Measurements from ENCODE around the gene IFI44. TPM values are rescaled to one million over a fixed set of nuclear protein-coding genes. Genes with fewer than 3 reads are reported as not detected.

Gene IFI44
- total and polyA plus RNA-seq, 4 donors, result 5.9 to 17.9 (median 9.7) TPM

DNA sequence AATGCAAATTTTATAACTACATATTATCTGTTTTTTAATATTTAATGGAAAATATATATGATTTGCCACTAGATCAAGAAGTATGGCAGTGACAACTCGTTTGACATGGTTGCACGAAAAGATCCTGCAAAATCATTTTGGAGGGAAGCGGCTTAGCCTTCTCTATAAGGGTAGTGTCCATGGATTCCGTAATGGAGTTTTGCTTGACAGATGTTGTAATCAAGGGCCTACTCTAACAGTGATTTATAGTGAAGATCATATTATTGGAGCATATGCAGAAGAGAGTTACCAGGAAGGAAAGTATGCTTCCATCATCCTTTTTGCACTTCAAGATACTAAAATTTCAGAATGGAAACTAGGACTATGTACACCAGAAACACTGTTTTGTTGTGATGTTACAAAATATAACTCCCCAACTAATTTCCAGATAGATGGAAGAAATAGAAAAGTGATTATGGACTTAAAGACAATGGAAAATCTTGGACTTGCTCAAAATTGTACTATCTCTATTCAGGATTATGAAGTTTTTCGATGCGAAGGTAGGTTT lies 556 bp downstream of the IFI44 start:
- TF ChIP-seq JUND (IDR thresholded peaks at IDR 0.05) (no peak), ZBTB33 (IDR thresholded peaks at IDR 0.05) (no peak), GABPA (IDR thresholded peaks at IDR 0.05 in 1 of 2, conservative IDR thresholded peaks at IDR 0.05 in 1 of 2) (no peak), FOXA2 (IDR thresholded peaks at IDR 0.05) (no peak), YY1 (IDR thresholded peaks at IDR 0.05) (peak; percentile 21), SP1 (IDR thresholded peaks at IDR 0.05) (no peak), EGR1 (IDR thresholded peaks at IDR 0.05; ENCODE audit: low read depth in 2 of 2) (no peak)
- TF ChIP-seq, protein P1, sequence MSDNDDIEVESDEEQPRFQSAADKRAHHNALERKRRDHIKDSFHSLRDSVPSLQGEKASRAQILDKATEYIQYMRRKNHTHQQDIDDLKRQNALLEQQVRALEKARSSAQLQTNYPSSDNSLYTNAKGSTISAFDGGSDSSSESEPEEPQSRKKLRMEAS (IDR thresholded peaks at IDR 0.05), result no peak
- TF ChIP-seq, protein P2, sequence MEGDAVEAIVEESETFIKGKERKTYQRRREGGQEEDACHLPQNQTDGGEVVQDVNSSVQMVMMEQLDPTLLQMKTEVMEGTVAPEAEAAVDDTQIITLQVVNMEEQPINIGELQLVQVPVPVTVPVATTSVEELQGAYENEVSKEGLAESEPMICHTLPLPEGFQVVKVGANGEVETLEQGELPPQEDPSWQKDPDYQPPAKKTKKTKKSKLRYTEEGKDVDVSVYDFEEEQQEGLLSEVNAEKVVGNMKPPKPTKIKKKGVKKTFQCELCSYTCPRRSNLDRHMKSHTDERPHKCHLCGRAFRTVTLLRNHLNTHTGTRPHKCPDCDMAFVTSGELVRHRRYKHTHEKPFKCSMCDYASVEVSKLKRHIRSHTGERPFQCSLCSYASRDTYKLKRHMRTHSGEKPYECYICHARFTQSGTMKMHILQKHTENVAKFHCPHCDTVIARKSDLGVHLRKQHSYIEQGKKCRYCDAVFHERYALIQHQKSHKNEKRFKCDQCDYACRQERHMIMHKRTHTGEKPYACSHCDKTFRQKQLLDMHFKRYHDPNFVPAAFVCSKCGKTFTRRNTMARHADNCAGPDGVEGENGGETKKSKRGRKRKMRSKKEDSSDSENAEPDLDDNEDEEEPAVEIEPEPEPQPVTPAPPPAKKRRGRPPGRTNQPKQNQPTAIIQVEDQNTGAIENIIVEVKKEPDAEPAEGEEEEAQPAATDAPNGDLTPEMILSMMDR (IDR thresholded peaks at IDR 0.05; ENCODE audit: low read depth, low read length, missing input control), result no peak
- no peaks in the 10 kb centered on the region for H3K9me3 ChIP-seq (ENCODE audit: control insufficient read depth in 4 of 4, low read length in 3 of 4)
- no peaks in the 10 kb centered on the region for H3K27me3 ChIP-seq (ENCODE audit: control insufficient read depth in 4 of 4, insufficient read depth in 4 of 4, low read length in 3 of 4)
- no peak for DNase-seq (ENCODE audit: low spot score)
- H3K4me3 ChIP-seq (ENCODE audit: low read depth in 1 of 3, low read length in 3 of 3), result peak overlapping the region; percentile 42 to 76 (median 63)
- peak overlapping the region; percentile 86 to 93 for H3K9ac ChIP-seq (ENCODE audit: low read depth in 1 of 2, low read length in 2 of 2)
- H3K36me3 ChIP-seq (ENCODE audit: control insufficient read depth in 4 of 4, insufficient read depth in 3 of 4, low read depth in 1 of 4, low read length in 3 of 4), result peaks cover 0 to 4% (median under 1%) of the 10 kb centered on the region in 4 donors
- no peak overlapping the region for H3K27ac ChIP-seq (ENCODE audit: low read depth in 1 of 2, low read length in 2 of 2)
- peaks cover 0 to 11% (median 4%) of the 10 kb centered on the region in 4 donors for H3K4me1 ChIP-seq (ENCODE audit: control insufficient read depth in 4 of 4, insufficient read depth in 4 of 4, low read length in 3 of 4)
- 57% methylated on average over 6 of the region's 6 CpGs for WGBS

DNA sequence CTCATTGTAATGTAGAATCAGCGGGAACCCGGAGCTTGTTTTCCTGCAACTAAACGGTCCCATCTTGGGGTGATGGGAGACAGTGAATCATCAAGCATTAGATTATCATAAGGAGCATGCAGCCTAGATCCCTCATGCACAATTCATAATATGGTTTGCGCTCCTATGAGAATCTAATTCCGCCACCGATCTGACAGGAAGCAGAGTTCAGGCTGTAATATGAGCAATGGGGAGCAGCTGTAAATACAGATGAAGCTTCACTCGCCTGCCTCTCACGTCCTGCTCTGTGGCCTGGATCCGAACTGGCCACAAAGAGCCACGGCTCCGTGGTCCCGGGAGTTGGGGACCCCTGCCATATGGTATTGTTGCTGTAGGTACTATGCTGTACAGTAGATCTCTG lies 1.6 kb downstream of the IFI44 start:
- H3K27ac ChIP-seq (ENCODE audit: low read depth in 1 of 2, low read length in 2 of 2), result peak overlapping the region; percentile 4 to 26
- TF ChIP-seq TAF1 (conservative IDR thresholded peaks at IDR 0.05), result no peak
- no peak for TF ChIP-seq EGR1 (IDR thresholded peaks at IDR 0.05; ENCODE audit: low read depth in 2 of 2)
- TF ChIP-seq REST (IDR thresholded peaks at IDR 0.05), result no peak
- no peak for TF ChIP-seq HNF4G (IDR thresholded peaks at IDR 0.05)
- no peak for TF ChIP-seq NR2F2 (IDR thresholded peaks at IDR 0.05)
- TF ChIP-seq, protein P3, sequence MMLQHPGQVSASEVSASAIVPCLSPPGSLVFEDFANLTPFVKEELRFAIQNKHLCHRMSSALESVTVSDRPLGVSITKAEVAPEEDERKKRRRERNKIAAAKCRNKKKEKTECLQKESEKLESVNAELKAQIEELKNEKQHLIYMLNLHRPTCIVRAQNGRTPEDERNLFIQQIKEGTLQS (IDR thresholded peaks at IDR 0.05), result no peak
- TF ChIP-seq ZBTB33 (IDR thresholded peaks at IDR 0.05), result no peak
- TF ChIP-seq, protein P1 (IDR thresholded peaks at IDR 0.05), result no peak
- TF ChIP-seq RAD21 (IDR thresholded peaks at IDR 0.05), result no peak
- TF ChIP-seq SP1 (IDR thresholded peaks at IDR 0.05), result no peak
- TF ChIP-seq RXRA (IDR thresholded peaks at IDR 0.05), result no peak
- TF ChIP-seq GABPA (IDR thresholded peaks at IDR 0.05 in 1 of 2, conservative IDR thresholded peaks at IDR 0.05 in 1 of 2), result no peak
- TF ChIP-seq, protein P2 (IDR thresholded peaks at IDR 0.05; ENCODE audit: low read depth, low read length, missing input control), result no peak
- no peak for TF ChIP-seq FOXA1 (IDR thresholded peaks at IDR 0.05)
- TF ChIP-seq FOXA2 (IDR thresholded peaks at IDR 0.05), result no peak
- TF ChIP-seq JUND (IDR thresholded peaks at IDR 0.05), result no peak
- no peak for TF ChIP-seq HNF4A (conservative IDR thresholded peaks at IDR 0.05)
- no peak for TF ChIP-seq YY1 (IDR thresholded peaks at IDR 0.05)
- 78% methylated on average over 12 of the region's 12 CpGs for WGBS
- peak overlapping the region in 1 of 2 donors; percentile 24 for H3K9ac ChIP-seq (ENCODE audit: low read depth in 1 of 2, low read length in 2 of 2)
- no peaks in the 10 kb centered on the region for H3K27me3 ChIP-seq (ENCODE audit: control insufficient read depth in 4 of 4, insufficient read depth in 4 of 4, low read length in 3 of 4)
- H3K4me1 ChIP-seq (ENCODE audit: control insufficient read depth in 4 of 4, insufficient read depth in 4 of 4, low read length in 3 of 4), result peaks cover 0 to 11% (median 4%) of the 10 kb centered on the region in 4 donors
- no peaks in the 10 kb centered on the region for H3K9me3 ChIP-seq (ENCODE audit: control insufficient read depth in 4 of 4, low read length in 3 of 4)
- H3K4me3 ChIP-seq (ENCODE audit: low read depth in 1 of 3, low read length in 3 of 3), result peak overlapping the region; percentile 5 to 42 (median 38)
- H3K36me3 ChIP-seq (ENCODE audit: control insufficient read depth in 4 of 4, insufficient read depth in 3 of 4, low read depth in 1 of 4, low read length in 3 of 4), result peaks cover 5 to 13% (median 7%) of the 10 kb centered on the region in 4 donors
- DNase-seq (ENCODE audit: low spot score), result no peak
